OCI-LY7 (cell line): ENCODE measurements around the gene TACR1.

Experiments
- CTCF ChIP-seq: fragments of 200-600 bp; sonication (generic); conservative IDR thresholded peaks from 2 replicates; pipeline ENCODE4 v1.5.1; 2014; ENCODE audit warnings: mild to moderate bottlenecking, antibody characterized with exemption, low read length, moderate library complexity, mixed read lengths
- EZH2phosphoT487 ChIP-seq: fragments of 200-600 bp; sonication (generic); IDR thresholded peaks from 2 replicates; pipeline ENCODE4 v1.6.1; 2018; ENCODE audit warnings: low read depth, borderline replicate concordance, mild to moderate bottlenecking, mixed run types, antibody characterized with exemption, low read length, moderate library complexity, mixed read lengths

- TF ChIP-seq EZH2phosphoT487 (no peak), CTCF (no peak)
Measured at GRCh38 chr2:75202359-75202758, 3.0 kb upstream of the TACR1 start.
